HG02642 (cell line): Measurements from ENCODE around the gene GARNL3.

Experiments
- ATAC-seq: cut with Tn5 transposase; IDR thresholded peaks from one replicate; pipeline ENCODE4 v1.9.1; 2021; ENCODE audit warnings: mild to moderate bottlenecking; ENCODE audit not compliant: unreplicated experiment, poor library complexity

Gene GARNL3

DNA sequence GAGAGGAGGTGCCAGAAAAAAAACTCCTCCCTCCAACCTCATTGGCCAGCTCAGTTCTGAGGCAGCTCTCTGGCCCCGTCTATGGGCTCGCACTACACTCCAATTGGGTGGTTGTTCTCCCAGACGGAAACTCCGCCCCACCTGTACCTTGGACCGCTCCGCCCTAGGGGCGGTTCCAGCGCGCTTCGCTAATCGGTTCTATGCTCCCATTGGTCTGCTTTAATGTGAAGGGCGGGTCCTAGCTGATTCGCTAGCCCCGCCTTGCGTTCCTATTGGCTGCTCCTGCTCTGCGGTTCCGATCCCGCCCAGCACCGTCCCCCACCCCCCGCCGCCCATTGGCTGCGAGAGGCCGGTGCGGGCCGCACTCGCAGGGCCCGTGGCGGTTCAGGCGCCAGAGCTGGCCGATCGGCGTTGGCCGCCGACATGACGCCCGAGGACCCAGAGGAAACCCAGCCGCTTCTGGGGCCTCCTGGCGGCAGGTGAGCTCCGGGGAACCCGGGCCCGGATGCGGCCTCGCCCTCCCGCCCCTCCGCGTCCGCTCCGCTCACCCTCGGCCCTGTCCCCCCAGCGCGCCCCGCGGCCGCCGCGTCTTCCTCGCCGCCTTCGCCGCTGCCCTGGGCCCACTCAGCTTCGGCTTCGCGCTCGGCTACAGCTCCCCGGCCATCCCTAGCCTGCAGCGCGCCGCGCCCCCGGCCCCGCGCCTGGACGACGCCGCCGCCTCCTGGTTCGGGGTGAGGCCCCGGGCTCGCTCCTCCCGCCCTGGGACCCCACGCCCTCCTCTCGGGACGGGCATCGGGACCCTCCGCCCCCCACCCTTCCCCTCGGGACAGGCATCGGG is 132.5 kb downstream of the GARNL3 start, which contains the start of gene SLC2A8:
Gene SLC2A8, plus strand, starts transcription at position 362 of the 838 bp plus-strand sequence. Its CDS starts 62 bp downstream, at position 424.
- peak; percentile 94 for ATAC-seq

DNA sequence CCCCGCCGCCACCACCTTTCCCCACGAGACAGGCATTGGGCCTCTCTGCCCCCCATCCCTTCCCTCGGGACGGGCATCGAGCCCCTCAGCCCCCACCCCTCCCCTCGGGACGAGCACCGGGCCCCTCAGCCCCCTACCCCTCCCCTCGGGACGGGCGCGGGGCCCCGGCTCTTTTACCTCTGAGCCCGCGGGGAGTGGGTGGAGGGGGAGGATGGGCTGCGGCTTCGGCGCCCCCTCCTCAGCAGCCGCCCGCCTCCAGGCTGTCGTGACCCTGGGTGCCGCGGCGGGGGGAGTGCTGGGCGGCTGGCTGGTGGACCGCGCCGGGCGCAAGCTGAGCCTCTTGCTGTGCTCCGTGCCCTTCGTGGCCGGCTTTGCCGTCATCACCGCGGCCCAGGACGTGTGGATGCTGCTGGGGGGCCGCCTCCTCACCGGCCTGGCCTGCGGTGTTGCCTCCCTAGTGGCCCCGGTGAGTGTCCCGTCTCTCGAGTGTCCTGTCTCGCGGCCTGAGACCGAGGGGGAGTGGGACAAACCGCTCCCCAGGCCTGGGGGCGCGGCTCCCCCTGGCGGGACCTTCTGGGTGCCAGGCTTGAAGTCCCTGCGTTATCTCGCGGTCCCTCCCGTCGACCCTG is 133.2 kb downstream of the GARNL3 start:
- no peak for ATAC-seq

DNA sequence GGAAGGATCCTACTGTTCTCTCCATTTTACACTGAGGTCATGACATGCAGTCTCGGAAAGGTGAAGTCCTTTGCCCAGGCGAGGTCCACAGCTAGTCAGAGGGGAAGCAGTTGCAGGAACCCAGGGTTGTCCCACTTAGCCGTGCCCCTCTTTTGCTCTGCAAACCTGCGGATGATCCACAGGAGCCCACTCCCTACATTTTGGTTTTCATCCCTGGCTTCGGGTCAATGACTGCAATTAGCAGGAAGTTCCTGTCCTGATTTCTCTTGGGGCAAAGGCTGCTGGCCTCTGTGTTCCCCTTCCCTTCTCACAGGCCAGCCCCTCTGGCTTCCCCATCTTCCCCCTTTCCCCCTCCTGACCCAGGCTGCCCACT is 133.7 kb downstream of the GARNL3 start:
- ATAC-seq: no peak

DNA sequence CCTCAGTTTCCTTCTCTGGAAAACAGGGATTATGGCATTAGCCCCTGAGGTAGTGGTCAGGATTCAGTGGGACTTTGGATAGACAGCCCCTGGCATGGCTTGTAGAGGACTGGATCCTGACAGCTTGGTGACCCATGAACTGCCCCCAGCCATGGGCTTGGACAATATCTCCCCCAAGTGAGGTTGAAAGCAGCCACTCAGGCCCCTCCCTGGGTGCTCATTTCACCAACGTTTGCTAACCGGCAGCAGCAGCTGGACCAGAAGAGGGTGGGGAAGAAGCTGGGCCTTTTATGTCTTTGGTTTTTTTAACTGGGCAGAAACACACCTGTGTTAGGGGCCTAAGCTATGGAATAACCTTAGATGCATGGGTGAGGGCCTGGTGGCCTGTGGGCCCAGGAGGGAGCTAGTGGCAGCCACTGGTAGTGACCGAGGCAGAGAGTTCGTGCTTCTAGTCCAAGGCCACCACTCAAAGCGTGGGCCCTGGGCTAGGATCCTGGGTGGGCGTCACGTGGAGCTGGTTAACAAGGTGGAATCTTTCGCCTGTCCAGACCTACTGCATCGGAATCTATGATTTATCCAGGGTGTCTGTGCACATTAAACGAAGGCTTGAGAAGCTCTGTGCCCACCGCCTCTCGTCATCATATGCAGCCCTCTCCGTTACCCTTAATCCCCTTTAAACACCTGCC is 134.3 kb downstream of the GARNL3 start:
- ATAC-seq: no peak

DNA sequence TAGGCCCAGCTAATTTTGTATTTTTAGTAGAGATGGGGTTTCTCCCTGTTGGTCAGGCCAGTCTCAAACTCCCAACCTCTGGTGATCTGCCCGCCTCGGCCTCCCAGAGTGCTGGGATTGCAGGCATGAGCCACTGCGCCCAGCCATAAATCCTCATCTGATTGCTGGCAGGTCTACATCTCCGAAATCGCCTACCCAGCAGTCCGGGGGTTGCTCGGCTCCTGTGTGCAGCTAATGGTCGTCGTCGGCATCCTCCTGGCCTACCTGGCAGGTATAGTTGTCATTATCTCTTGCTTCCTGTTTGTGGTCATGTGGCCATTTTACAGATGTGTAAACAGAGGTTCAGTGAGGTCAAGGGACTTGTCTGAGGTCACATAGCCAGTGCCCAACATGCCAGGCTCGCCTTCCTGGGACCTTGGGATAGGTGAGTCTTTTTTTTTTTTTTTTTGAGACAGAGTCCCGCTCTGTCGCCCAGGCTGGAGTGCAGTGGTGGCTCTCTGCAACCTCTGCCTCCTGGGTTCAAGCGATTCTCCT is 135.2 kb downstream of the GARNL3 start:
- no peak for ATAC-seq

DNA sequence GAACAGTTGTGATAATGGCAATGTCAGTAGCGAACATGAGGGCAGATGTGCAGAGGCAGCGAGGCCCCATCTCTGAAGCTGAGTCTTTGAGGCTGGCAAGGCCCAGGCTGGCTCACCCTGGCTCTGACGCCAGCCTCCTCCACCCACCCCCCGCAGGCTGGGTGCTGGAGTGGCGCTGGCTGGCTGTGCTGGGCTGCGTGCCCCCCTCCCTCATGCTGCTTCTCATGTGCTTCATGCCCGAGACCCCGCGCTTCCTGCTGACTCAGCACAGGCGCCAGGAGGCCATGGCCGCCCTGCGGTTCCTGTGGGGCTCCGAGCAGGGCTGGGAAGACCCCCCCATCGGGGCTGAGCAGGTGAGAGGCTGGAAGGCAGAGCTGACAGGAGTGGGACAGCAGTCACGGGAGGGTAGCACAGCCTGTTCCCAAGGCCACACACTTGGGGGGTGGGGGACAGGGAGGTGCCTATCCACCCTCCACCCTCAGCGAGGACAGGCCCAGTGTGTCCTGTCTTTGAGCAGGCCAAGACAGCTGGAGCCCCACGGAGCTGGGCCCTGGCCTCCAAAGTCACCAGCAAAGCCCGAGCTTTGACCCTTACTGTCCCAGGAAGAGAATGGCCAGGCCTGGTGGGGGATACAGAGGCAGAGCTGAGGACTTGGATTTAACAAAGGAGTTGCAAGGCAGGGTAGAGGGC is 138.0 kb downstream of the GARNL3 start:
- ATAC-seq: no peak

DNA sequence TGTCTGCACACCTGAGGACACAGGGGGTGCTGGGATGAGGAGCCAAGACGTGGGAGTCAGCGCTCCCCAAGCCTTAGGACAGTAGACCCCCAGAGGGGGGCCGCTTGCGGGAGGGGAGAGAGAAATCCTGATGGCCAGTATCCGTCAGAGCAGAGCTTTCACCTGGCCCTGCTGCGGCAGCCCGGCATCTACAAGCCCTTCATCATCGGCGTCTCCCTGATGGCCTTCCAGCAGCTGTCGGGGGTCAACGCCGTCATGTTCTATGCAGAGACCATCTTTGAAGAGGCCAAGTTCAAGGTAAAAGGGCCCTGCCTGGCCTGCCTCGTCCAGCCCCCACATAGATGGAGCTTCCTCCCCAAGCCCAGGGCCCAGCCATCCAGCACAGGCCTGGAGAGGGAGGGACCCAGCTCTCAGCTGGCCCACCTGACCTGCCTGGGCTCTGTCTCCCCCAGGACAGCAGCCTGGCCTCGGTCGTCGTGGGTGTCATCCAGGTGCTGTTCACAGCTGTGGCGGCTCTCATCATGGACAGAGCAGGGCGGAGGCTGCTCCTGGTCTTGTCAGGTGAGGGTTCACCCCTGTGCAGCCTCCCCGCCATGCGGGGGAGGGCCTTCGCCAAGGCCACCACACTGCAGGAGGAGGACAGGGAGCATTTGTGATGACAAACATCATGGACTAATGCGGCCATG is 139.1 kb downstream of the GARNL3 start:
- ATAC-seq: no peak

DNA sequence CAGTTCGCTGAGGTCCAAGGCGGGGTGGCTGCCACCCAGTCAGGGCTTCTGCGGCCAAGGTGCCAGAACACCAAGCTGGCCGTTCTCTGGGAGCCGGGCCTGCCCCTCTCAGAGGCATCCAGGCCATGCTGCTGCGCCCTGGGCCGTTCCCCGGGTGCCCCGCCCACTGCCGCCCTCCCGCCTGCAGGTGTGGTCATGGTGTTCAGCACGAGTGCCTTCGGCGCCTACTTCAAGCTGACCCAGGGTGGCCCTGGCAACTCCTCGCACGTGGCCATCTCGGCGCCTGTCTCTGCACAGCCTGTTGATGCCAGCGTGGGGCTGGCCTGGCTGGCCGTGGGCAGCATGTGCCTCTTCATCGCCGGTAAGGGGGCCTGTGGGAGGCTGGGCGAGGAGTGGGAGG is 140.1 kb downstream of the GARNL3 start:
- no peak for ATAC-seq

DNA sequence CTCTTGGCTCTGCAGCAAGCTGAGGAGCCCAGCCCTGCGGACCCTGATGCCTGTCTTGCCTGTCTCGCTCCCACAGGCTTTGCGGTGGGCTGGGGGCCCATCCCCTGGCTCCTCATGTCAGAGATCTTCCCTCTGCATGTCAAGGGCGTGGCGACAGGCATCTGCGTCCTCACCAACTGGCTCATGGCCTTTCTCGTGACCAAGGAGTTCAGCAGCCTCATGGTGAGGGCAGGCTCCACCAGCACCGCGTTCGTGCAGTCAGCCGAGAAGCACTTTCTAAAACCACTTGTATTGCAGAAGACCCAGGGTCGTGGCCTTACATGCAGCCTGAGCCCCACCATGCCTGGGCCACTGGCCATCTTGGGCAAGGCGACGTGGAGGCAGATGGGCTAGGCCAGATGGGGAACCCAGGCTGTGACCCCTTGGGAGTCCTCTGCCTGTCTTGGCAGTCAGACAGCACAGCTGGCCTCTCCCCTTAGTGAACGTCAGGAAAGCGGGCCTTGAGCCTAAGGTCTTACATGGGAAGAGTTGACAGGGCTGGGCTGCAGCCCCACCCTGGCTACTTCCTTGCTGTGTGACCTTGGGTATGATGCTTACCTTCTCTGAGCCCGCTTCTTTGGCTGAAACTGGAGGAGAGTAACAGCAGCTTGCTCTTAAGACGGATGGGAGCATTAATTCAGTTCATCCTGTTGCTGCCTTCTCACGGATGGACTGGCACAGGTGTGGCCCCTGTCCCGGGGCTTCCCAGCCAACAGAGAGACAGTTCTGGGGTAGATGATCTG is 141.0 kb downstream of the GARNL3 start:
- ATAC-seq: no peak

DNA sequence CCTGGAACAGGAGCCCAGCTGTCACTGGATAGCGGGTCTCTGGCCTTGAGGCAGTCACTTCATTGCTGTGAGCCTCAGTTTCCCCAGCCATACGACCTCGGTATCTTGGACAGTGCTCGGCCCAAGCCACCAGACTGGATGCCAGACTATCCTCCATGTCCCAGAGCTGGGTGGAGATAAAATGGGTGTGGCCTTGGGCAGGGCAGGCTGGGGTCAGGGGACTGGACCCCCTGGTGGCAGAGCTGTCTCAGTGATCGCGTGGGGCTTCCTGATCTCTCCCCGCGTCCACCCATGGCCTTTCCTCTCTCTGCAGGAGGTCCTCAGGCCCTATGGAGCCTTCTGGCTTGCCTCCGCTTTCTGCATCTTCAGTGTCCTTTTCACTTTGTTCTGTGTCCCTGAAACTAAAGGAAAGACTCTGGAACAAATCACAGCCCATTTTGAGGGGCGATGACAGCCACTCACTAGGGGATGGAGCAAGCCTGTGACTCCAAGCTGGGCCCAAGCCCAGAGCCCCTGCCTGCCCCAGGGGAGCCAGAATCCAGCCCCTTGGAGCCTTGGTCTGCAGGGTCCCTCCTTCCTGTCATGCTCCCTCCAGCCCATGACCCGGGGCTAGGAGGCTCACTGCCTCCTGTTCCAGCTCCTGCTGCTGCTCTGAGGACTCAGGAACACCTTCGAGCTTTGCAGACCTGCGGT is 142.4 kb downstream of the GARNL3 start:
- ATAC-seq: no peak

DNA sequence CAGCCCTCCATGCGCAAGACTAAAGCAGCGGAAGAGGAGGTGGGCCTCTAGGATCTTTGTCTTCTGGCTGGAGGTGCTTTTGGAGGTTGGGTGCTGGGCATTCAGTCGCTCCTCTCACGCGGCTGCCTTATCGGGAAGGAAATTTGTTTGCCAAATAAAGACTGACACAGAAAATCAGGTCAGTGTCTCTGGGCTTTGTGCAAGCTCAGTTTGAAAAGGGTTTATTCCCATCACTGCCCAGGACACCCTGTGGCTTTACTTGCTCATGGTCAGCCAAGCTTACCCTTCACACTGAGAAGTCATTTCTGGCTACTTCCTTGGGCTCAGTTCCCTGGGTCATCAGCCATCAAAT is 142.9 kb downstream of the GARNL3 start:
- no peak for ATAC-seq

DNA sequence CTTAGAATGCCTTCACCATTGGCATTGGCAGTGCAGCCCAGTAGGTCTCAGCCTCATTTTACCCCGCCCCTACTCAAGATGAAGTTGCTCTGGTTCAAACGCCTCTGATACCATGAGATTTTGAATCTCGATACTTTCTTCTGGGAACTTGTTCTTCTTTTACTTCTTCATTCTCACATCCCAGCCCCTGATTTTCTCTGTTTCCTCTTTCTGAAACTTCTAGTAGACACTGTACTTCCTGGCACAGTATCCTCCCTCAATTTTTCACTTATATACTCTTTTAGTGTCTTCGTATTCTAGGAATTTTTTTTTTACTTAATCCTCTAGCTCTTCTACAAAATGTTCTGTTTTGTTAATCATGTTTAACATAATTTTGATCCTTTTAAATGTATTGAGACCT is 146.5 kb downstream of the GARNL3 start:
- no peak for ATAC-seq

DNA sequence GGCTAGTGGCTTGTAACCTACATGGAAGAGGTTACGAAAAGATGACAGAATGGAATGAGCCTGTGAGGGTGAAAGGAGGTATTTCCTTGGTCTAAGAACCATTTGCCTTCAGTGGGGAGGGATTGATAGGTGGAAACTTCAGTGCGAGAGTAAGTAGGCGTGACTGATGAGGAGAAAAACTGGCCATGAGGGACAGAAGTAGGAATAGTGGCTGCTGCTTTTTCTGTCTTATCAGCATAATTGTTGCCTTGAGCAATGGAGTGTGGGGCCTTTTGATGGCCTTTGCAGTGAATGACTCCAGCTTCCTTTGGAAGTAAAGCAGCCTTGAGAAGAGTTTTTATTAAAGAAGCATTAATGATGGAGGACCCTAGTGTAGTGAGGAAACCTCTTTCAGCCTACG is 150.6 kb downstream of the GARNL3 start:
- no peak for ATAC-seq

DNA sequence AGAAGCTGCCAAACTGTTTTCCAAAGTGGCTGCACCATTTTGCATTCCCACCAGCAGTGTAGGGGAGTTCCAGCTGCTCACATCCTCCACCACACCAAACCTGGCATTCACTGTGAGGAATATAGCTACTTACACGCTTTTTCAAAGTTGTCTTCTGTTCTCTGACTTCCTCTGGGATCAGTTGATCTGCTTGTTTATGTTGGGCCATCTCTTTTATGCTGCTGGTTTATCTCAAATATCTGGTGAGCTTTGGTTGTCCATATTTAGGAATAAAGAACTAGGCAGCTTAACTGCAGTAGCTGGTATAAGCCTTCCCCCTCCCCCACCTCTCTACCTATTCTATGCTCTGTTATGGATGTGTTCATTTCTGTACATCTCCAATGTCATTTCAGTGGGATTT is 151.1 kb downstream of the GARNL3 start:
- no peak for ATAC-seq

DNA sequence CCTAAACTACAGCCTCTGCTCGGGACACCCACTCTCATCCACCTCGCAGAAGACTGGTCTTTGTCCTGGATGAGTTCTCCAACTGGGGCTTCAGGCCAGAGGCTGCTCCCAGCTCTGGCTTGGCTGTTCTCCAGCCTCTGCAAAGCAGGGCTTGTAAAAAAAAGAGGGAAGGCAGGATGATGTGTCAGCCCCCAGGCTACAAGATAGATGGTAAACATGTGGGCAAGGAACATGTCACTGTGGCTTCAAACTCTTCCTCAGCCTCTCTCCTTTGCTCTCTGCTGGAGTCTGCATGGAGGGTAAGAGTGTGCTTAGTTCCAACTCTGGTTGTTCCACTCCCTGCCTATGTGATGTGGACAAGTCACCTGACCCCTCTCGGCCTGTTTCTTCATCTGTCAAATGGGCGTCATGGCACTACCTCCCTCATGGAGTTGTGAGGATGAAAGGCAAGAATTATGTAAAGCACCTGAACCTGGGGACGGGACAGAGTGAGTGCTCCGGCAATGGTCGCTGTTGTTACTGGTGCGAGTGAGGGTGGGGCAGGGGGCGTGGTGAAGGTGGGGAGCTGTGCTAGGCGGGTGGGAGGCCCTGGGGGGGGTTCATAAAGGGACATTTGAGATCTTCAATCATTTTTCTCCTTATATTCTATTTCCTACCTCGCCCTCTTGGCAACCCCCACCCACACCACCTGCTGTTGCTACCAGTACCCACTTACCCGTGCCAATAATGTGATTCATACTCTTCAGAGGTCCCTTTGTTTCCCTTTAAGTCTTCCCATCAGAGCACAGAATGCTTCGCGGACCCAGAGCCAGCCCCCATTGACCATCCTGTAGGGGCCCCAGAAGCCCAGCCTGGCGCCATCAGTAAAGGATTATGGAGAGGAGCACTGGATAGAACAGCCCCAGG is 152.8 kb downstream of the GARNL3 start:
- ATAC-seq: no peak

DNA sequence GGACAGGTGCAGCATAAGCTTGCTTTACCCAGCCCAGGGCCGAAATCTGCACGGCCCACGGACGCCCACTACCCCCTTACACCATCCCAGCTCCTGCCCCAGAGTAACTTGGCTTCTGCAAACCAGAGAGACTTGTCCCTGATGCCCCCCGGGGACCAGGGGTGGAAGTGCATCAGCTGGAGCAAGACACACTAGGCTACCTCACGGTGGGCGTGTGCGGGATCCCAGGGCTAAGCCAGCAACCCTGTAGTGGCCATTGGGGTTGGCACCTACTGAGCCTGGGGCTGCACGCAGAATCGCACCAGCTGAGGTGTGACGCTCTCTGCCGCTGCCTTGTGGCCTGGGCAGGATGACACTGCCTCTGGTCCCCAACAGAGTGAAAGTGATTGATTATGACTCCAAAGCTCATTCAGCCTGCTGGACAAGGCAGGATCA is 153.5 kb downstream of the GARNL3 start:
- ATAC-seq: no peak

DNA sequence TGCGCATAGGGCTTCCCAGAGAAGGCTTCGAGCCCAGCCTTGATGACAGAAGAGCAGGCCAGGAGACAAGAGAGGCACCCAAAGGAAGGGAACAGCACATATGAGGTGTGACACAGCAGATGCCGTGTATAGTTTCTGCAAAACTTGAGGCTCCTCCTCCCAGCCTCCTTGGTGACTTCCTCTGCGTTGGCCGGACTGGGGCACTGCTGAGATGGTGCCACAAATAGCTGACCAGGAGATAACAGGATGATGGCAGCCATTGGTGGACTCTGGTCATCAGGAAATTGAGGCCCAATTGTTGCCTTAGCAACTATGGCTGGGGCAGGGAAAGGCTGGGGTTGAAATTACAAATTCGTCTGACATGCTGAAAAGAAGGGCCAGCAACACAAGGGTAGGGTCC is 154.8 kb downstream of the GARNL3 start:
- ATAC-seq: no peak

DNA sequence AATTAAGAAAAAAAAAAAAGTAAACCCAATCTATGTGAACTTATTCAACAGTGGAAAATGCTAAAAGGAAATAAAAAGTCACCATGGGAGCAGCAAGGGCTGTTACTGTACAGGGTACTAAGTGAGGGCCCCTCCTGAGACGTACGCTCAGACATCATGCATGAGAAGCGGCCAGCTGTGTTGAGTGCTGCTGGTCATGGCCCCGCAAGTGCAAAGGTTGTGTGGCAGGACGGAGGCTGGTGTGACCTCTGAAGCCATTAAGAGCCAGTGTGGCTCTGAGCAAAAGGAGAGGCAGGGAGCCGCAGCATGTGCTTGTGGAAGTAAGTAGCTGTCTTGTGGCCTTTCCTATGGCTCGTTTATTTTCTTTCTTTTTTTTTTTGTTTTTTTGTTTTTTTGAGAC is 156.5 kb downstream of the GARNL3 start:
- ATAC-seq: no peak
